Measurements from ENCODE around the gene ZBTB33. TPM values are rescaled to one million over a fixed set of nuclear protein-coding genes. Genes with fewer than 3 reads are reported as not detected.

Gene ZBTB33
- polyA plus RNA-seq, 3 donors, result 4.7 to 10.6 (median 8.6) TPM

DNA sequence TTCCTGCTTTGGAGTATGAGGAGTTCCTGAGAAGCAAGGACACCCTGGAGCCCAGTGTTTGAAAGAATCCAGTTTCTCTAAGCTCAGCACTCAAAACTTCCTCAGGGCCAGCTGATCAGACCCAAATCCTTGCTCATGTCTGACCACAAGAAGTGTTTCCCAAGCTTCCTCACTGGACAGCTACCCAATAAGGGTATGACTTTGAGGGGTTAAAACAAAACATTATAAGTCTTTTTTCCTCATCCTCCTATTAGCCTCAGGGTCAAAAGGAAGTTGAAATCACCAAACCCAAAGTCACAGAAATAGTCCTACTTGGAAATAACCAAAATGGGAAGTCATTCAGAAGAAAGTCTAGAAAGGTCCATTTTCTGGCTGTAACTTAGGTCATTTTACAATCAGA is 13.7 kb downstream of the ZBTB33 start:
- Histone ChIP-seq H3K9me3 (replicated peaks in 1 of 2; ENCODE audit: control insufficient read depth in 1 of 2, insufficient read depth in 1 of 2, low read length in 2 of 2) (no peaks in the 10 kb centered on the region), H3K9ac (ENCODE audit: insufficient read depth, low read length, poor library complexity, severe bottlenecking) (no peak overlapping the region), H3K4me3 (replicated peaks in 1 of 3; ENCODE audit: low read depth in 2 of 3, low read length in 3 of 3) (no peak overlapping the region), H2AFZ (ENCODE audit: insufficient read depth, low read depth, low read length, poor library complexity, severe bottlenecking) (no peak overlapping the region), H3K79me2 (ENCODE audit: insufficient read depth, low read length) (no peaks in the 10 kb centered on the region), H4K20me1 (ENCODE audit: insufficient read depth, low read length) (no peaks in the 10 kb centered on the region), H3K27me3 (ENCODE audit: control insufficient read depth in 2 of 2, insufficient read depth in 2 of 2, low read length in 2 of 2) (no peaks in the 10 kb centered on the region), H3K27ac (ENCODE audit: low read depth in 1 of 2, low read length in 2 of 2) (no peak overlapping the region), H3K4me1 (ENCODE audit: control insufficient read depth in 1 of 2, insufficient read depth in 2 of 2, low read length in 2 of 2) (peaks cover 39 to 49% of the 10 kb centered on the region in 2 donors), H3K36me3 (replicated peaks in 1 of 2; ENCODE audit: control insufficient read depth in 1 of 2, insufficient read depth in 2 of 2, low read length in 2 of 2) (no peaks in the 10 kb centered on the region), H3K4me2 (replicated peaks; ENCODE audit: extremely low read depth, low read length, poor library complexity, severe bottlenecking) (peak overlapping the region; percentile 20)
- peak overlapping the region in 5 of 7 donors; percentile 11 to 82 (median 60) for H3K27ac Mint-ChIP-seq
- H3K36me3 Mint-ChIP-seq, result no peaks in the 10 kb centered on the region
- DNase-seq, result peak; percentile 12 to 39 (median 17)
- intact Hi-C loops (cut with micrococcal nuclease), result no loop called here
- TF ChIP-seq CTCF (IDR thresholded peaks at IDR 0.05), result no peak
- H3K27me3 Mint-ChIP-seq (ENCODE audit: low read depth in 3 of 3), result peaks cover 1 to 4% (median 1%) of the 10 kb centered on the region in 3 donors
- peaks cover 0 to 6% (median 0%) of the 10 kb centered on the region in 7 donors for H3K9me3 Mint-ChIP-seq
- peaks cover 55% of the 10 kb centered on the region for H3K4me1 Mint-ChIP-seq
- H3K4me3 Mint-ChIP-seq, result no peak overlapping the region

GRCh38 chrX:120269373-120270035 is 18.9 kb downstream of the ZBTB33 start:
- peak overlapping the region; percentile 23 for H3K9ac ChIP-seq (ENCODE audit: insufficient read depth, low read length, poor library complexity, severe bottlenecking)
- peaks cover 0 to 3% (median 0%) of the 10 kb centered on the region in 7 donors for H3K9me3 Mint-ChIP-seq
- peaks cover 0 to 2% of the 10 kb centered on the region in 2 donors for H3K27me3 ChIP-seq (ENCODE audit: control insufficient read depth in 2 of 2, insufficient read depth in 2 of 2, low read length in 2 of 2)
- no peak for TF ChIP-seq CTCF (IDR thresholded peaks at IDR 0.05)
- H3K27ac Mint-ChIP-seq, result peak overlapping the region; percentile 72 to 90 (median 87)
- peak overlapping the region; percentile 20 to 80 for H3K27ac ChIP-seq (ENCODE audit: low read depth in 1 of 2, low read length in 2 of 2)
- H2AFZ ChIP-seq (ENCODE audit: insufficient read depth, low read depth, low read length, poor library complexity, severe bottlenecking), result peak overlapping the region; percentile 53
- H3K4me3 Mint-ChIP-seq, result peak overlapping the region; percentile 8 to 48
- H4K20me1 ChIP-seq (ENCODE audit: insufficient read depth, low read length), result no peaks in the 10 kb centered on the region
- peak overlapping the region in 1 of 3 experiments; percentile 37 for H3K4me3 ChIP-seq (replicated peaks in 1 of 3; ENCODE audit: low read depth in 2 of 3, low read length in 3 of 3)
- no CpG with 5 or more reads among the region's 1 CpG for WGBS (ENCODE audit: insufficient coverage)
- DNase-seq, result peak; percentile 64 to 76 (median 64)
- no peaks in the 10 kb centered on the region for H3K36me3 ChIP-seq (replicated peaks in 1 of 2; ENCODE audit: control insufficient read depth in 1 of 2, insufficient read depth in 2 of 2, low read length in 2 of 2)
- H3K4me2 ChIP-seq (replicated peaks; ENCODE audit: extremely low read depth, low read length, poor library complexity, severe bottlenecking), result peak overlapping the region; percentile 37
- intact Hi-C loops (cut with micrococcal nuclease), result no loop called here
- no peaks in the 10 kb centered on the region for H3K79me2 ChIP-seq (ENCODE audit: insufficient read depth, low read length)
- H3K36me3 Mint-ChIP-seq, result no peaks in the 10 kb centered on the region
- peaks cover 26% of the 10 kb centered on the region for H3K4me1 Mint-ChIP-seq
- H3K27me3 Mint-ChIP-seq (ENCODE audit: low read depth in 3 of 3), result peaks cover 0 to 15% (median 0%) of the 10 kb centered on the region in 3 donors
- H3K4me1 ChIP-seq (ENCODE audit: control insufficient read depth in 1 of 2, insufficient read depth in 2 of 2, low read length in 2 of 2), result peaks cover 25 to 28% of the 10 kb centered on the region in 2 donors
- no peaks in the 10 kb centered on the region for H3K9me3 ChIP-seq (replicated peaks in 1 of 2; ENCODE audit: control insufficient read depth in 1 of 2, insufficient read depth in 1 of 2, low read length in 2 of 2)

Measured in CD14-positive monocyte (primary cell).